Spleen (tissue), 7 donors: ENCODE measurements around the gene GPSM3.

Source experiments
- CTCF ChIP-seq, 11 experiments: fragments of 200-600 bp in 7 of 11; fragments of 450-650 bp in 4 of 11; sonication (generic) in 4 of 11; IDR thresholded peaks in 8 of 11; conservative IDR thresholded peaks in 3 of 11; 1 replicate in 7 of 11; 2 replicates in 4 of 11; pipeline versions ENCODE4 v1.4.0 to v1.8.0; 2016 to 2021; ENCODE audit warnings: antibody characterized with exemption in 11 of 11, inconsistent platforms in 4 of 11, mild to moderate bottlenecking in 1 of 11
- POLR2A ChIP-seq, 3 donors: fragments of 450-650 bp; IDR thresholded peaks; one replicate each; pipeline ENCODE4 v1.5.1; 2017; ENCODE audit warnings: antibody characterized with exemption in 3 of 3, mild to moderate bottlenecking in 1 of 3
- POLR2AphosphoS5 ChIP-seq, 3 donors: sonication (generic); formaldehyde crosslinking; IDR thresholded peaks; one replicate each; pipeline ENCODE4 v1.5.1; 2017; ENCODE audit warnings: antibody characterized with exemption in 3 of 3
- donor health status: DM: no; HTN: no; CAD: no; lungs with moderate emphysema.
- donor health status: DM: no; HTN: no; CAD: no.
- donor health status: DM: no; HTN: no; CAD: no.

GRCh38 chr6:32187009-32187709 is 5.3 kb downstream of the GPSM3 start:
- TF ChIP-seq POLR2A (IDR thresholded peaks at IDR 0.05) (no peak), CTCF (IDR thresholded peaks at IDR 0.05 in 8 of 11, conservative IDR thresholded peaks at IDR 0.05 in 3 of 11) (no peak), POLR2AphosphoS5 (IDR thresholded peaks at IDR 0.05) (peak in 2 of 3 donors; percentile 30 to 31)
